ENCODE measurements around the gene SNTB2.
A peak's percentile ranks its signal among the peaks of the same experiment; 100 is the strongest.

GRCh38 chr16:69217433-69217832 is 30.5 kb downstream of the SNTB2 start:
- no peak for TF ChIP-seq CTCF (conservative IDR thresholded peaks at IDR 0.05; ENCODE audit: low read depth, low read length)
- TF ChIP-seq BHLHE40 (IDR thresholded peaks at IDR 0.05; ENCODE audit: low read depth, low read length): no peak
- no peak for TF ChIP-seq POLR2A (IDR thresholded peaks at IDR 0.05; ENCODE audit: low read depth, low read length)
- no peak for TF ChIP-seq RAD21 (IDR thresholded peaks at IDR 0.05; ENCODE audit: low read length)
- peak; percentile 80 for TF ChIP-seq MAFK (IDR thresholded peaks at IDR 0.05; ENCODE audit: low read depth, low read length)
- TF ChIP-seq FOS (IDR thresholded peaks at IDR 0.05; ENCODE audit: low read depth, low read length): peak; percentile 72
- TF ChIP-seq MXI1 (IDR thresholded peaks at IDR 0.05; ENCODE audit: borderline replicate concordance, low read depth, low read length): no peak
- TF ChIP-seq NFE2L2 (IDR thresholded peaks at IDR 0.05; ENCODE audit: low read depth, low read length): no peak
- no peak for TF ChIP-seq SMC3 (IDR thresholded peaks at IDR 0.05; ENCODE audit: low read depth, low read length)

Data from IMR-90 (cell line).